AG09309 (cell line): ENCODE results near the gene DNAJB8.

Experiments
- DNase-seq: peaks from one replicate; pipeline ENCODE4 v3.0.0-alpha.2; 2010; ENCODE audit warnings: low read depth
- H3K4me3 ChIP-seq: 2 replicates; pipeline ENCODE4 v1.5.1; 2011; ENCODE audit warnings: mild to moderate bottlenecking, low read depth, low read length, moderate library complexity; ENCODE audit not compliant: control insufficient read depth
- CTCF ChIP-seq: IDR thresholded peaks from 2 replicates; pipeline ENCODE4 v1.5.1; 2011; ENCODE audit warnings: mild to moderate bottlenecking, low read depth, low read length, inconsistent platforms; ENCODE audit not compliant: insufficient read depth, control insufficient read depth; ENCODE audit errors: missing control alignments

Gene DNAJB8

GRCh38 chr3:128479558-128480086, 12.9 kb upstream of the DNAJB8 start:
- no peak for TF ChIP-seq CTCF
- no peak overlapping the region for H3K4me3 ChIP-seq
- no peak for DNase-seq

GRCh38 chr3:128478576-128479506, 12.2 kb upstream of the DNAJB8 start:
- DNase-seq, result no peak
- H3K4me3 ChIP-seq, result no peak overlapping the region
- no peak for TF ChIP-seq CTCF

DNA sequence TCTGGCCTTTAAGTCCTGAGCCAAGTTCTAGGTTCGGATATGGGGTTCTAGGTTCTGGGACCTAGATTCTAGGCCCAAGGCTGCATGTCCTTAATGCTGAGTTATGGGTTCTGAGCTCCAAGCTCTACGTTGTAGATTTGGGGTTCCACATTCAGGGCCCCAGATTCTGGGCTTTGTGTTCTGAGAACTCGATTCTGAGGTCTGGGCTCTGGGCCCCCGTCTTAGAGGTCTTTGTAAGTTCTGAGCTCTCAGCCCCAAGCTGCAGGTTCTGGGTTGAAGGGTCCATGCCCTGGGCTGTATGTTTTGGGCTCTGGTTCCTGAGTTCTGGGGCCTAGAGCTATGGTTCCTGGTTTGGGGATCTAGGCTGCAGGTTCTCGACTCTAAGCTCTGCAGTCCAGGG, 10.0 kb upstream of the DNAJB8 start:
- no peak overlapping the region for H3K4me3 ChIP-seq
- no peak for TF ChIP-seq CTCF
- DNase-seq, result no peak

DNA sequence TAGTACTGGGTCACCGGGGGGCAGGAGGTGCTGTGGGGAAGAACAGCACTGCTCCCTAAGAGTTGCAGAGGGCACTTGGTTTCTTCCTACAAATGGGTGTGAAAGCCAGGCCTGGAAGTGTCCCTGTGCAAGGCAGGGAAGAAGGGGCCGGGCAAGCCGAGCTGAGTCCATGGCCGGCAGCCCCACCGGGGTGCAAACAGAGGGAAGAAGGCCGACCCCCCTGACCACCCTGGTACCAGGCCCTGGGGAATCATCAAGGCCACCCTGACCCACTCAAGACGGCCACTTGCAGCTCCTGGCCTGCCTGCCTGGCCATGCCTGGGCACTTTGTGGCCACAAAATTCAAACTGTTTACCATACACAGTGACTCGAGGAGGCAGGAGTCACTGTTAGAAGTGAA, 8.7 kb upstream of the DNAJB8 start:
- DNase-seq, result no peak

DNA sequence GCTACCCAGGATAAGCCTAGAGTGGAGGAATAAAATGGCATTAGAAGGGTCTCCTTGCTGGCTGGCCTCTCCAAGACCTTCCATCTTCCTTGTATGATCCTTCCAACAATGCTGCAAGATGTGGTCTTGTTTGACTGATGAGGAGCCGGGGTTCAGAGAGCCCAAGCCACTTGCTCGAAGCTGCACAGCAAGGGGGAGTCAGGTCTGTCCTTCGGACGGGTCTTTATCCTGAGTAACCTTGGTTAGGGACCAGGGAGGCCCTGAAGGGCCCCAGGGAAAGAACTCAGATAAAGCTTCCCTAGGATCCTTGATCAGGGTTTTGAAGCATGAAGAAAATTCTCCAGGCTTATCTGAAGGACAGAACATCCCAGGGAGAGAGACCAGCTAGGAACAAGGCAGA, 7.0 kb upstream of the DNAJB8 start:
- DNase-seq, result no peak
- TF ChIP-seq CTCF, result no peak
- no peak overlapping the region for H3K4me3 ChIP-seq

More for the DNA sequence above, 8.7 kb upstream of the DNAJB8 start:
- H3K4me3 ChIP-seq, result no peak overlapping the region
- no peak for TF ChIP-seq CTCF

- H3K4me3 ChIP-seq, result no peak overlapping the region
- no peak for DNase-seq
- no peak for TF ChIP-seq CTCF
These were observed 6.5 kb upstream of the DNAJB8 start for GRCh38 chr3:128473180-128473519.
